Measurements from ENCODE around the gene PAIP1.
"Not testable (repeated sequence)": the region's sequence is repeated elsewhere in the genome, so short reads cannot be mapped to it uniquely, and the experiment has no call there.

PAIP1 gene, protein sequence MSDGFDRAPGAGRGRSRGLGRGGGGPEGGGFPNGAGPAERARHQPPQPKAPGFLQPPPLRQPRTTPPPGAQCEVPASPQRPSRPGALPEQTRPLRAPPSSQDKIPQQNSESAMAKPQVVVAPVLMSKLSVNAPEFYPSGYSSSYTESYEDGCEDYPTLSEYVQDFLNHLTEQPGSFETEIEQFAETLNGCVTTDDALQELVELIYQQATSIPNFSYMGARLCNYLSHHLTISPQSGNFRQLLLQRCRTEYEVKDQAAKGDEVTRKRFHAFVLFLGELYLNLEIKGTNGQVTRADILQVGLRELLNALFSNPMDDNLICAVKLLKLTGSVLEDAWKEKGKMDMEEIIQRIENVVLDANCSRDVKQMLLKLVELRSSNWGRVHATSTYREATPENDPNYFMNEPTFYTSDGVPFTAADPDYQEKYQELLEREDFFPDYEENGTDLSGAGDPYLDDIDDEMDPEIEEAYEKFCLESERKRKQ

DNA sequence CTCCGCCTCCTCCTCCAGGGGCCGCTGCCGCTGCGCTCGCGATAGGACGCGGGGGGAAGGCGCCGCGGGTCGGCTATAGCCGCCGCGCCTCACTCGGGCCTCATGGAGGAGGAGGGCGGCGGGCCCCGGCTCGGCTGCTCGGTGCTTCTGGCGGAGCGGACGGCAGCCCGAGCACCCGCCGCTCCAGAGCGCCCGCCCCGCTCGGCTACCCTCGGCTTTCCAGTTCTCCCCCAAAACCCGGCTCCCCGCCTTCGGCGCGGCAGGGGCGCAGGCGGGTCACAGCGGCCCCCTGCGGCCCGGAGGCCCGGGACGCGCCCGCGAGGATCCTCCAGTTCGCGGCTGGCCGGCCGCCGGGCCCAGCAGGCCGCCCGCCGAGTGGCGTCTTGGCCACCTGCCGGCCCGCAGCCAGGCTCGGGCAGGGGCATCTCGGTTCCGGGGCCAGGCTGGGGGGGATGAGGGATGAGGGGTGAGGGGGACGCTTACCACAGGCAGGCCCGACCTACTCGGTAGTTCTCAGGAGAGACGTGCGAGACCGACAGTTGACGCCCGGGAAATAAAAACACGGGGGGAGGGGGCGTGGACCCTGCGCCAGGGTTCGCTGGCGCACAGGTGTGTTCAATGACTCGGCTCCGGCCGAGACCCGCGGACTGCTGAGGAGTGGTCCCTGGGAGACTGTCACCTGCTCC is at the start of gene PAIP1:
Gene PAIP1, minus strand, starts transcription at position 221 of the 686 bp plus-strand sequence. CDS start 231 bp downstream, outside the sequence.
- no peak for TF ChIP-seq ZNF274 (IDR thresholded peaks at IDR 0.05; ENCODE audit: low read depth, low read length)
- peak within 1 kb of the TSS; percentile 98 for H3K4me3 ChIP-seq (ENCODE audit: low read length)

DNA sequence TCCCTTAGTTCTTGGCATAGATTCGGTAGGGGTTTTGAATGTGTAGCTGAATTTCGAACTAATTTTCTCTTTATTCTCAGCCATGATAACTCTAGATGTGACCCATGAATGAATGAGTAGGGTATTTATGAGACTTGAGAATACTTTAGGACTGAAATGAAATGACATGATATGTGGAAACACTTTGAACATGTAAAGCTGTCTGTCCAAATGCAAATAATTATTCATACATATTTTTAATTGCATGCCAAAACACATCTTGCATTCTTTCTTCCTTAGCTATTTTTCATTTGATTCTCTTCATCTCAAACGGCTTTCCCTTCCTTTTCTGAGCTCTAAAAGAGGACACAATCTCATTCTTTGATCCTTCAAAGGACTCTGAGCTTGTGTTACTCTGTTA is 49.5 kb upstream of the PAIP1 start:
- H3K4me3 ChIP-seq (ENCODE audit: low read length) = no peak overlapping the region
- TF ChIP-seq ZNF274 (IDR thresholded peaks at IDR 0.05; ENCODE audit: low read depth, low read length) = no peak

DNA sequence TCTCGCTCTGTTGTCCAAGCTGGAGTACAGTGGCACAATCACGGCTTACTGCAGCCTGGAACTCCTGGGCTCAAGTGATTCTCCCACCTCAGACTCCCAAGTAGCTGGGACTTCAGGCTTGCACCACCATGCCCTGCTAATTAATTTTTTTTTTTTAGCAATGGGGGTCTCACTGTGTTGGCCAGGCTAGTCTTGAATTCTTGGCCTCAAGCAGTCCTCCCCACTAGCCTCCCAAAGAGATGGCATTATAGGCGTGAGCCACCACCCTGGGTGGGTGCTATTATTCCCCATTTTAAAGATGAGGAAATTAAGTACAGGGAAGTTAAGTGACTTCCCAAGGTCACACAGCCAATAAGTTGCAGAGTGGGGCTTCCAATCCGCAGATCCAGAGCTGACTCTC is 47.8 kb upstream of the PAIP1 start:
- peak overlapping the region; percentile 80 for H3K4me3 ChIP-seq (ENCODE audit: low read length)
- TF ChIP-seq ZNF274 (IDR thresholded peaks at IDR 0.05; ENCODE audit: low read depth, low read length) = no peak

DNA sequence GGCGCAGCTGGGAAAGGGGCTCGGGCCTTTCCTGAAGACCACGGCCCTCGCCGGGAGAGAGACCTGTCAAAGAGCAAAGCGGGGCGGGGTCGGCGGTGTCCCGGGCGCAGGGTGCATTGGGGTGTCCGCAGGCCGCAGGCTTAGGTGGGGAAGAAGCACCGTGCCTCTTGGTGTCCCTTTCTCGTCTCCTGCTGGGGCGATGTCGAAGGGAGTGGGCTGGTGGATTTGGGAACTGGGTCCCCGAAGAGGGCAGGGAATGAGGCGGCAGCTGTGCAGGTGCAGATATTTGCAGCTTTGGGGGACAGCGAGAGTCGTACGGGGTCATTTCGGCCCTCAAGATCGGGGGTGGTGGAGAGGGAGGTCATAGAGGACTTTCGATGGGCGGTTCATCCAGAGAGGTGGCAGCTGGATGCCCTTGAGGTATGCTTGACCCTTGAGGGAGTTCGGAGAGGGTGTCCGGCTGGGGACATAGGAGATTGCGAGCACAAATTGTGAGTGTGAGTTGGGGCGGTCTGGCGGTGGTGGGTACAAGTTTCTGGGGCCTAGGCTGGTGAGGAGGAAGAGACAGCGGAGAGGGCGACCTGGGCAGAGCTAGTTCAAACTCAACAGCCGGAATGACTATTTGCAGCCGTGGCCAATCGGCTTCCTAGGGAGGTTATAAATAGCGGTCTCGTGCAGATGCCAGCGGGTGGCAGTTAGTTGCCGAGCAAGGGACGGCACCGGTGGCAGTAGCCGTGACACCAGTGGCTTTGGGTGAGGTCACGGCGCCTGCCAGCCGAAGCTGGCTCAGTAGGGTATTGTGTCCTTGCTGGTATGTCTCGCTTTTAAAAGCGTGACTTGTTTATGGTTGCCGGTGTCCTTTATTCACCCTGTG is 46.7 kb upstream of the PAIP1 start:
- TF ChIP-seq ZNF274 (IDR thresholded peaks at IDR 0.05; ENCODE audit: low read depth, low read length) = no peak

DNA sequence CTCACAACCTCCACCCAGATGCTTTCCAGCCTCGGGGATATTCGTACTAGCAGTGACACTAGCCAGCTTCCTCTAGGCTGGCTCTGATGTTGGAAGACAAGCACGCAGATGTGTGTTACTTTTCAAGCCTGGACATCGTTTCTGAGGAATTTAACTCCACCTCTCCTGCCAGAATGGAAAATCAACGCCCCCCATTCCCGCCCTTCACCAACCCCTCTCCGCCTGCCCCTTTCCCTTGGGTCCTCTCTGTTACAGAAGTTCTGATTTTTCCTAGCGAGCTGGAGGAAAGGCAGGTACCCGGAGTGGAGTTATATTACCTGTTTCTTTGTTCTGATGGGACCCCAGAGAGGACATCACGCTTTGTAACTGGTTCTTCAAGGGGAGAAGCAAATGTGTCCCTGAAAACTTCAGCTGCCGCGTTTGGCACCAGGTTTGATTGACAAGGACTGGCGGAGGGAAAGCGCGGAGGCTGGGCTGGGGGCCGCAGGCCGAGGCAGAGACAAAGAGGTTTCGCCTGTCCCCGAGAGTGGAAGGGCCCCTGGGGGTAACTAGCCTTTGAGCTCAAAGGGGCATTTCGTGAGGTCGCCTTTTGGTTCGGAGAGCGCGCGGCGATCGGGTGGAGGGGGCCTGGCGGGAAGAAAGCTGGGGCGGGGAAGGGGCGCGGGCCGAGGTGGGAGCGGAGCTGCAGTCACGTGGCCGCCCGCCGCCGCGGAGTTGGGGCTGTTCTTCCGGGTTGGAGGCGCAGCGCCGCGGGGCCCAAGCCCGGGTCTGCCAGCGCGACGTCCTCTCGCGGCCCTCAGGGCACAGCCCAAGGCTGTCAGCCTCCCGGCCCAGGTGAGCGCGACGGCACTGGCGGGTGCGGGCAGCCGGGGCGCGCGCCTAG is 45.8 kb upstream of the PAIP1 start, which contains the start of gene NNT:
Gene NNT, plus strand, starts transcription at position 720 of the 883 bp plus-strand sequence. CDS start 6,016 bp downstream, outside the sequence.
- peak within 1 kb of the TSS; percentile 80 for H3K4me3 ChIP-seq (ENCODE audit: low read length)
- no peak for TF ChIP-seq ZNF274 (IDR thresholded peaks at IDR 0.05; ENCODE audit: low read depth, low read length)

More for the DNA sequence above, 46.7 kb upstream of the PAIP1 start:
- peak overlapping the region; percentile 80 for H3K4me3 ChIP-seq (ENCODE audit: low read length)

DNA sequence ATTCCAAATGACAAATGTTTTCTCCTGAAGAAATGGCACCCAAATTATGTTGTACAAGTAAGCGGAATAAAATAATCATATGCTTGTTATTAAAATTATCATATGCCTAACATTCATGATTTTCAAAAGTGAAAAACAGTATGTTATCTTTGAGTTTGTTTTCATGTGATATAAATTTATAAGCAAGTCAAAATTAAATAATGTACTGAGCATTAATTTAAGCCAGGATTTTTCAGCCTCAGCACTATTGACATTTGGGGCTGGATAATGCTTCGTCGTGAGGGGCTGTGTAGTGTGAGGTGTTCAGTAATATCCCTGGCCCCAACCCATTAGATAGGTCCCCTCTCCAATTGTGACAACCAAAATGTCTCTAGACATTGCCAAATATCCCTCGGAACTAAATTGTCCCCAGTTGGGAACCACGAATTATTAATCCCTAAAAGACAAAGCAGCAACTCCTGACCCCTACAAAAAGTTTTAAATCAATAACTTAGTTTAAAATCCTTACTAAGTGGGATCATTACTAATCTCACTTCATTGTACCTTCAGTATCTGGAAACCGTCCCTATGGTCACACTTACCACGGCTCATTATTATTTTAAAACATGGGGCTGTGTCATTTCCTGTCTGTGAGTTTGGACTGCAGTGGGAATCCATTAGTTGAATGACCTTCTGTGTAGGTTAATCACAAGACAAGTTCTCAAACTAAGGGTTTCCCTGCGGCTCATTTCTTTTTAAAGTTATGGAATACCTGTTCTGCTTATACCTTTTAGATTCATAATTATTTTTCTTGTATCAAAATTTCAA is 44.8 kb upstream of the PAIP1 start:
- TF ChIP-seq ZNF274 (IDR thresholded peaks at IDR 0.05; ENCODE audit: low read depth, low read length) = no peak
- H3K4me3 ChIP-seq (ENCODE audit: low read length) = peak overlapping the region; percentile 80

DNA sequence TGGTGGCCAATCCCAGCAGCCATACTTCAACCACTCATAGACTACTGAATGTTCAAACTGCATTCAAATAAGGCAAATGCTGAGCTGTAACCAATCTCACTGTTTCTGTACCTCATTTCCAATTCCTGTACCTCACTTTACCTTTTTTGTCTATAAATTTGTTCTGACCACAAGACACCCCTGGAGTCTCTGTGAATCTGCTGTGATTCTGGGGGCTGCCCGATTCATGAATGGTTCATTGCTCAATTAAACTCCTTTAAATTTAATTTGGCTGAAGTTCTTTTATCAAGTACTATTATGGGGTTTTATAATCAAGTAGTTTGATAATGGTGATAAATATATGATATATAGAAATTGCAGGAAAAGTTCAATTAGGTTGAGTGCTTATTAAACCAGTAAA is 42.0 kb upstream of the PAIP1 start:
- not testable (repeated sequence) for H3K4me3 ChIP-seq (ENCODE audit: low read length)

DNA sequence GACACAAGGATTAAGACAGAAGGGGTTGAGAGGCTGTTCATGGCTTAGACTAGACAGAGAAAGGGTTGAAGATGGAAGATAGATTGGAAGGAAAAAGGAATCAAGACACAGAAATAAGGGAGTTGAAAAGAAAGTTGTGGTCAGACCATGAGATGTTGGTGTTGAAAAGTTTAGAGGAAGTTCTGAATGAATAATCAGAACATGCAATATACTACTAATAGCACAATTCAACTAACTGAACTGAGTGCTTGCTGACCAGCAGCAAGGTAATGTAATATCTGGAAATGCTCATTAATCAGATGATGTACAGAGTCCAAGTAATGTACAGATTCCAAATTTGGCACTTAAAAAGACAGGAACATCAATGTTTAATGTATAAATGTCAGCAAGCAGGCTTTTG is 35.5 kb upstream of the PAIP1 start:
- TF ChIP-seq ZNF274 (IDR thresholded peaks at IDR 0.05; ENCODE audit: low read depth, low read length) = no peak
- no peak overlapping the region for H3K4me3 ChIP-seq (ENCODE audit: low read length)

DNA sequence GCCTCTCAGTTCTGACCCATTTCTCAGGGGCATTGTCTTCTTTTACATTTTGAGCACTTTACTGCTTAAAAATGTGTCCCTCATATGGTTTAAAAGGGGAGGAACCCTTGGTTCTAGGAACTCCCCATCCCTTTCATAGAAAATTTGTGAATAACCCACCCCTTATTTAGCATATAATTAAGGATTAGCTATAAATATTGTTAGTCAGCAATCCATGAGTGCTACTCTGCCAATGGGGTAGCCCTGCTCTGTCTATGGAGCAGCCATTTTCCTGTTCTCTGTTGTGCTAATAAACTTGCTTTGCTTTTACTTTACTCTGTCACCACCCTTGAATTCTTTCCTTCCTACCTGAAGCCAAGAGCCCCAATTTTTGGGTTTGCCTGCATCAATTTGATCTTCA is 33.8 kb upstream of the PAIP1 start:
- no peak overlapping the region for H3K4me3 ChIP-seq (ENCODE audit: low read length)
- no peak for TF ChIP-seq ZNF274 (IDR thresholded peaks at IDR 0.05; ENCODE audit: low read depth, low read length)

DNA sequence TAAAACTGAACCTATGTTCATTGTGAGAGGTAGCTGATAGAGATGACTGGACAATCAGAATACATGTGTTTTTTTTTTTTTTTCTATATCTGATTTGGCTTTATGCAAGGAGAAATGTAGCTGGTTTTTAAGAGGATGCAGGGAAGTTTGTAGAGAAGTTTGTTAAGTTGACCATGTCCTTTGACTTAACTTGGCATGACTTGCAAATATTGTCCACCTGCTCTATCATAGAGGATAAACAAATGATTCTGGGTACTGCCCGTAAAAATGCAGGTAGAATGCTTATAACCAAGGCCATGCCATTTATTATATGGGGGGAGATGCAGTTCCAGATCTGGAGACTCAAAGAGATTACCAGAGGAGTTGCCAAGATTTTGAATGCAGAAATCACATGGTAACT is 32.4 kb upstream of the PAIP1 start:
- TF ChIP-seq ZNF274 (IDR thresholded peaks at IDR 0.05; ENCODE audit: low read depth, low read length) = no peak
- no peak overlapping the region for H3K4me3 ChIP-seq (ENCODE audit: low read length)

DNA sequence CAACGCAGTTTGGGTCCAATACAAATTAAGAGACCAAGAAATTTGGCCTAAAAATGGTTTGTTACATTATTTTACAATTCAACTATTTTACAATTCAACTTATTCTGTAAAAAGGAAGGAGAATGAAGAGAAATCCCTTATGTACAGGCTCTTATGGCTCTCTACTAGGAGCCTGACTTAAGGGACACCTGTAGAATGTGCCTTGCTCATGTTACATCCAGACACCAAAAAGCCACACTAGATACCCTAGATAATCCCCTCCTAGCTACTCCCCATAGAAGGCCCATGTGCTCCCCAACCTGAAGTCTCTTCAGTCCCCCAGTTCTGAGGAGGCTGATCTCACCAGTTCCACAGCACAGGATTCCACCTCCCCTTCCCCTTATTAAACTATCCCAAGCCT is 32.0 kb upstream of the PAIP1 start:
- no peak overlapping the region for H3K4me3 ChIP-seq (ENCODE audit: low read length)
- TF ChIP-seq ZNF274 (IDR thresholded peaks at IDR 0.05; ENCODE audit: low read depth, low read length) = no peak

DNA sequence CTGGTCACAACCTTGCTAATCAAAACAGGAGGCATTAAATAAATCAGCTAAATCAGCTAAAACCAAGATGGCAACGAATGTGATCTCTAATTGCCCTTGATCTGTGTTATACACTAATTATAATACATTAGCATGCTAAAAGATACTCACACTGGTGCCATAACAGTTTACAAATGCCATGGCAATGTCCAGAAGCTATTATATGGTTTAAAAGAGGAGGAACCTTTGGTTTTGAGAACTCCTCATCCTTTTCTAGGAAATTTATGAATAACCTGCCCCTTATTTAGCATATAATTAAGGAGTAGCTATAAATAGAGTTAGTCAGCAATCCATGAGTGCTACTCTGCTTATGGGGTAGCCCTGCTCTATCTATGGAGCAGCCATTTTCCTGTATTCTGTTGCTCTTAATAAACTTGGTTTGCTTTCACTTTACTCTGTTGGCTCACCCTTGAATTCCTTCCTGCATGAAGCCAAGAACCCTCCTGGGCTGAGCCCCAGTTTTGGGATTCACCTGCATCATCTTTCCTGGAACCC is 27.4 kb upstream of the PAIP1 start:
- H3K4me3 ChIP-seq (ENCODE audit: low read length) = no peak overlapping the region
- no peak for TF ChIP-seq ZNF274 (IDR thresholded peaks at IDR 0.05; ENCODE audit: low read depth, low read length)

Measured in GM08714 (cell line).